Measurements from ENCODE around the gene LCN15. TPM values are rescaled to one million over a fixed set of nuclear protein-coding genes. Genes with fewer than 3 reads are reported as not detected.

The LCN15 gene
- total and polyA plus RNA-seq, 2 of the 13 experiments (the other 11 are each of a cell fraction or from before 2014, with no cell fraction given) = 1.3 to 53.7 TPM

DNA sequence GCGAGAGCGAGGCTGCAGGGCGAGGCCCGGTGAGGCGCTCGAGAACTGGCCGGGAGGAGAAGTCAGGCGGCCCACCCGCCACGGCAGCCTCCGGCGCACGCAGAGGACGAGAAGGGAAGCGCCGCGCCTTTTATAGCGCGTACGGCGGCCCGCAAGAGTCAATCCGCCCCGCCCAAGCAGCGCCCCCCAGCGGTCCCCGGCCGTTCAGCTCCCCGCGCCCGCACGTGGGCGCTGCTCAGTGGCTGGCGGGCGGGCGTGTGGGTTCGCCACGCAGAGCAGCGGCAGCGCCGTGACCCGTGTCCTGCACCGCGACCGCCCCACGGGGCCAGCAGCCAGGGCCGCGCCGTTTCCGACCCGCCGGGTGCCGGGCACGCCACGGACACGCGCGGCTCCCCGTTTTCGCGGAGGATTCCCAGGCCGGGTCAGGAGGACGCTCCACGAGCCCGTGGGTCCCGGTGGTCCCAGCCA is 36.2 kb downstream of the LCN15 start (continued):
- no peak for TF ChIP-seq NFKBIZ (CRISPR knock-in tag; IDR thresholded peaks at IDR 0.05)
- peak; percentile 92 for TF ChIP-seq CBX1 (IDR thresholded peaks at IDR 0.05; ENCODE audit: low read depth)
- no peak for TF ChIP-seq CENPT (CRISPR knock-in tag; IDR thresholded peaks at IDR 0.05; ENCODE audit: low read depth)
- TF ChIP-seq KLF6 (CRISPR knock-in tag; IDR thresholded peaks at IDR 0.05) = peak; percentile 98
- 0 out of 2 replicates have a peak, but pooled peaks have one; percentile 33 for TF ChIP-seq FOSL1 (CRISPR knock-in tag; IDR thresholded peaks at IDR 0.05; ENCODE audit: borderline replicate concordance)
- TF ChIP-seq ZFP36L1 (CRISPR knock-in tag; IDR thresholded peaks at IDR 0.05) = no peak; the same call in 1 of the 2 replicates
- TF ChIP-seq ZNF280B (CRISPR knock-in tag; IDR thresholded peaks at IDR 0.05; ENCODE audit: borderline replicate concordance) = no peak
- no peak for TF ChIP-seq ZNF292 (CRISPR knock-in tag; IDR thresholded peaks at IDR 0.05; ENCODE audit: borderline replicate concordance, low read depth)
- TF ChIP-seq U2AF1 (optimal IDR thresholded peaks at IDR 0.05; ENCODE audit: low read depth, low read length) = no peak
- no peak for TF ChIP-seq THYN1 (CRISPR knock-in tag; IDR thresholded peaks at IDR 0.05; ENCODE audit: borderline replicate concordance, low read depth)
- TF ChIP-seq, protein P1, sequence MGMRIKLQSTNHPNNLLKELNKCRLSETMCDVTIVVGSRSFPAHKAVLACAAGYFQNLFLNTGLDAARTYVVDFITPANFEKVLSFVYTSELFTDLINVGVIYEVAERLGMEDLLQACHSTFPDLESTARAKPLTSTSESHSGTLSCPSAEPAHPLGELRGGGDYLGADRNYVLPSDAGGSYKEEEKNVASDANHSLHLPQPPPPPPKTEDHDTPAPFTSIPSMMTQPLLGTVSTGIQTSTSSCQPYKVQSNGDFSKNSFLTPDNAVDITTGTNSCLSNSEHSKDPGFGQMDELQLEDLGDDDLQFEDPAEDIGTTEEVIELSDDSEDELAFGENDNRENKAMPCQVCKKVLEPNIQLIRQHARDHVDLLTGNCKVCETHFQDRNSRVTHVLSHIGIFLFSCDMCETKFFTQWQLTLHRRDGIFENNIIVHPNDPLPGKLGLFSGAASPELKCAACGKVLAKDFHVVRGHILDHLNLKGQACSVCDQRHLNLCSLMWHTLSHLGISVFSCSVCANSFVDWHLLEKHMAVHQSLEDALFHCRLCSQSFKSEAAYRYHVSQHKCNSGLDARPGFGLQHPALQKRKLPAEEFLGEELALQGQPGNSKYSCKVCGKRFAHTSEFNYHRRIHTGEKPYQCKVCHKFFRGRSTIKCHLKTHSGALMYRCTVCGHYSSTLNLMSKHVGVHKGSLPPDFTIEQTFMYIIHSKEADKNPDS (CRISPR knock-in tag; IDR thresholded peaks at IDR 0.05) = no peak
- TF ChIP-seq TBL1XR1 (IDR thresholded peaks at IDR 0.05; ENCODE audit: borderline replicate concordance, low read length, partially characterized antibody) = peak; percentile 70
- TF ChIP-seq ZNF557 (CRISPR knock-in tag; IDR thresholded peaks at IDR 0.05) = 0 out of 2 replicates have a peak, but pooled peaks have one; percentile 87
- no peak for TF ChIP-seq ZNF704 (CRISPR knock-in tag; IDR thresholded peaks at IDR 0.05; ENCODE audit: borderline replicate concordance)
- no peak for TF ChIP-seq JUN (CRISPR knock-in tag; IDR thresholded peaks at IDR 0.05)
- peak; percentile 49; the same call in 1 of the 2 replicates for TF ChIP-seq MYNN (CRISPR knock-in tag; IDR thresholded peaks at IDR 0.05; ENCODE audit: low read depth)
- TF ChIP-seq PAXIP1 (CRISPR knock-in tag; conservative IDR thresholded peaks at IDR 0.05) = peak; percentile 23; the same call in 1 of the 2 replicates
- TF ChIP-seq ZNF713 (CRISPR knock-in tag; IDR thresholded peaks at IDR 0.05) = no peak
- peak; percentile 79; the same call in 1 of the 2 replicates for TF ChIP-seq ZSCAN9 (CRISPR knock-in tag; IDR thresholded peaks at IDR 0.05; ENCODE audit: borderline replicate concordance)
- peak; percentile 90 for TF ChIP-seq ZNF607 (CRISPR knock-in tag; IDR thresholded peaks at IDR 0.05; ENCODE audit: borderline replicate concordance)
- TF ChIP-seq ZNF274 (CRISPR knock-in tag; IDR thresholded peaks at IDR 0.05) = 0 out of 2 replicates have a peak, but pooled peaks have one; percentile 43
- peak; percentile 56 for TF ChIP-seq CCAR2 (optimal IDR thresholded peaks at IDR 0.05; ENCODE audit: low read depth, low read length)
